NB4 (cell line): ENCODE measurements around the gene PRR5L.

Experiments used
- MYC ChIP-seq: IDR thresholded peaks from 2 replicates; pipeline ENCODE4 v1.6.1; 2011; ENCODE audit warnings: low read depth, low read length
- TF ChIP-seq, protein P1 (sequence below): IDR thresholded peaks from one replicate; pipeline ENCODE4 v1.5.1; 2012; ENCODE audit warnings: low read depth, low read length
- TF ChIP-seq, protein P2 (sequence below): IDR thresholded peaks from 2 replicates; pipeline ENCODE4 v1.6.1; 2011; ENCODE audit warnings: low read depth, low read length

DNA sequence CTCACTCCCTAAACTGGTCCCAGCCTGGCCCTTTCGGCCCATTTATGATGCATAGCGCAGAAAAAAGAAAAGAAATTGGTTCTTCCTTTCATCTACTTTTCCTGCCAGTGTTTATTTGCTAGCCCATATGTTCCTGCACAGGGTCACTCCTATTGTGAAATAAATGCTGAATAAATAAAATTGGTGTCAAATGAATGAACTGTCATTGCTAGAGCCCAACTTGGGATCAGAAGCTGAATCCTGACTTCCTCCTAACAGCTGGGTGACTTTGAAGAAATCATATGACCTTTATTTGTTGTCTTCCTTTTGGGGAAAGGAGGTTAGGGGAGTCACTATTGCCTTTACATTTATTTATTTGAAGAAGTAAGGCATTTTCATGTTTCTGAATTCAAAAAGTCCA, 92.0 kb downstream of the PRR5L start:
- TF ChIP-seq MYC = no peak
- TF ChIP-seq, protein P1, sequence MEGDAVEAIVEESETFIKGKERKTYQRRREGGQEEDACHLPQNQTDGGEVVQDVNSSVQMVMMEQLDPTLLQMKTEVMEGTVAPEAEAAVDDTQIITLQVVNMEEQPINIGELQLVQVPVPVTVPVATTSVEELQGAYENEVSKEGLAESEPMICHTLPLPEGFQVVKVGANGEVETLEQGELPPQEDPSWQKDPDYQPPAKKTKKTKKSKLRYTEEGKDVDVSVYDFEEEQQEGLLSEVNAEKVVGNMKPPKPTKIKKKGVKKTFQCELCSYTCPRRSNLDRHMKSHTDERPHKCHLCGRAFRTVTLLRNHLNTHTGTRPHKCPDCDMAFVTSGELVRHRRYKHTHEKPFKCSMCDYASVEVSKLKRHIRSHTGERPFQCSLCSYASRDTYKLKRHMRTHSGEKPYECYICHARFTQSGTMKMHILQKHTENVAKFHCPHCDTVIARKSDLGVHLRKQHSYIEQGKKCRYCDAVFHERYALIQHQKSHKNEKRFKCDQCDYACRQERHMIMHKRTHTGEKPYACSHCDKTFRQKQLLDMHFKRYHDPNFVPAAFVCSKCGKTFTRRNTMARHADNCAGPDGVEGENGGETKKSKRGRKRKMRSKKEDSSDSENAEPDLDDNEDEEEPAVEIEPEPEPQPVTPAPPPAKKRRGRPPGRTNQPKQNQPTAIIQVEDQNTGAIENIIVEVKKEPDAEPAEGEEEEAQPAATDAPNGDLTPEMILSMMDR = no peak
- TF ChIP-seq, protein P2, sequence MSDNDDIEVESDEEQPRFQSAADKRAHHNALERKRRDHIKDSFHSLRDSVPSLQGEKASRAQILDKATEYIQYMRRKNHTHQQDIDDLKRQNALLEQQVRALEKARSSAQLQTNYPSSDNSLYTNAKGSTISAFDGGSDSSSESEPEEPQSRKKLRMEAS = no peak
